MG63 (cell line): ENCODE measurements around the gene OSR1. TPM values are rescaled to one million over a fixed set of nuclear protein-coding genes. Genes with fewer than 3 reads are reported as not detected.

Source experiments
- DNase-seq: peaks from one replicate; pipeline ENCODE4 v3.0.0-alpha.2; 2020
- H3K27me3 ChIP-seq: fragments of 250-450 bp; sonication (Bioruptor Pico); 2 replicates; pipeline ENCODE4 v1.5.1; 2020; ENCODE audit warnings: mild to moderate bottlenecking, moderate library complexity
- H3K36me3 ChIP-seq: fragments of 250-450 bp; sonication (Bioruptor Pico); 2 replicates; pipeline ENCODE4 v1.5.1; 2020; ENCODE audit warnings: mild to moderate bottlenecking, moderate library complexity
- H3K4me3 ChIP-seq: fragments of 250-450 bp; sonication (Bioruptor Pico); 2 replicates; pipeline ENCODE4 v1.5.1; 2020; ENCODE audit warnings: mild to moderate bottlenecking, moderate library complexity
- H3K9me3 ChIP-seq: fragments of 250-450 bp; sonication (Bioruptor Pico); 2 replicates; pipeline ENCODE4 v1.5.1; 2020; ENCODE audit warnings: mild to moderate bottlenecking, moderate library complexity
- total RNA-seq: library from RNA; depleted of rRNA; stranded (reverse); fragments of >200 nt; shearing (Covaris generic); gene quantifications from 2 replicates; pipeline ENCODE4 v1.2.3, GENCODE V29; 2014; ENCODE audit warnings: low replicate concordance

OSR1 gene
- total RNA-seq, 1 experiment from 2014 or later: not detected

- Histone ChIP-seq H3K9me3 (no peaks in the 10 kb centered on the region), H3K27me3 (no peaks in the 10 kb centered on the region), H3K4me3 (no peak overlapping the region), H3K36me3 (no peaks in the 10 kb centered on the region)
- no peak for DNase-seq
These were observed 3.0 kb upstream of the OSR1 start for GRCh38 chr2:19361325-19361990.

GRCh38 chr2:19360966-19361321 is 2.5 kb upstream of the OSR1 start:
- Histone ChIP-seq H3K9me3 (no peaks in the 10 kb centered on the region), H3K27me3 (no peaks in the 10 kb centered on the region), H3K4me3 (no peak overlapping the region), H3K36me3 (no peaks in the 10 kb centered on the region)
- DNase-seq: no peak

- DNase-seq: no peak
- Histone ChIP-seq H3K27me3 (no peaks in the 10 kb centered on the region), H3K36me3 (no peaks in the 10 kb centered on the region), H3K4me3 (no peak overlapping the region), H3K9me3 (no peaks in the 10 kb centered on the region)
These were observed 2.0 kb upstream of the OSR1 start for GRCh38 chr2:19360266-19360965.

- Histone ChIP-seq H3K27me3 (no peaks in the 10 kb centered on the region), H3K4me3 (no peak overlapping the region), H3K9me3 (no peaks in the 10 kb centered on the region), H3K36me3 (no peaks in the 10 kb centered on the region)
- DNase-seq: no peak
These were observed 1.0 kb upstream of the OSR1 start for GRCh38 chr2:19359456-19359855.

GRCh38 chr2:19359021-19359357 is 566 bp upstream of the OSR1 start:
- no peak for DNase-seq
- Histone ChIP-seq H3K9me3 (no peaks in the 10 kb centered on the region), H3K4me3 (no peak overlapping the region), H3K27me3 (no peaks in the 10 kb centered on the region), H3K36me3 (no peaks in the 10 kb centered on the region)

- DNase-seq: no peak
- no peaks in the 10 kb centered on the region for H3K36me3 ChIP-seq
- no peaks in the 10 kb centered on the region for H3K27me3 ChIP-seq
- peak overlapping the region; percentile 36 for H3K4me3 ChIP-seq
- H3K9me3 ChIP-seq: no peaks in the 10 kb centered on the region
These were observed 801 bp downstream of the OSR1 start for GRCh38 chr2:19357402-19358241.

GRCh38 chr2:19356545-19357401 is 1.6 kb downstream of the OSR1 start:
- no peak for DNase-seq
- no peaks in the 10 kb centered on the region for H3K36me3 ChIP-seq
- H3K4me3 ChIP-seq: no peak overlapping the region
- H3K27me3 ChIP-seq: no peaks in the 10 kb centered on the region
- no peaks in the 10 kb centered on the region for H3K9me3 ChIP-seq

- no peaks in the 10 kb centered on the region for H3K27me3 ChIP-seq
- no peak overlapping the region for H3K4me3 ChIP-seq
- no peaks in the 10 kb centered on the region for H3K9me3 ChIP-seq
- DNase-seq: no peak
- H3K36me3 ChIP-seq: no peaks in the 10 kb centered on the region
These were observed 2.4 kb downstream of the OSR1 start for GRCh38 chr2:19355931-19356544.

GRCh38 chr2:19355416-19355821 is 3.0 kb downstream of the OSR1 start:
- Histone ChIP-seq H3K27me3 (no peaks in the 10 kb centered on the region), H3K36me3 (no peaks in the 10 kb centered on the region), H3K4me3 (no peak overlapping the region), H3K9me3 (no peaks in the 10 kb centered on the region)
- no peak for DNase-seq

- H3K4me3 ChIP-seq: no peak overlapping the region
- H3K36me3 ChIP-seq: no peaks in the 10 kb centered on the region
- DNase-seq: no peak
- no peaks in the 10 kb centered on the region for H3K9me3 ChIP-seq
- no peaks in the 10 kb centered on the region for H3K27me3 ChIP-seq
These were observed 3.4 kb downstream of the OSR1 start for GRCh38 chr2:19355014-19355405.

GRCh38 chr2:19353721-19354050 is 4.7 kb downstream of the OSR1 start:
- Histone ChIP-seq H3K36me3 (no peaks in the 10 kb centered on the region), H3K27me3 (no peaks in the 10 kb centered on the region), H3K9me3 (no peaks in the 10 kb centered on the region), H3K4me3 (no peak overlapping the region)
- DNase-seq: no peak

GRCh38 chr2:19352946-19353720 is 5.3 kb downstream of the OSR1 start:
- H3K27me3 ChIP-seq: no peaks in the 10 kb centered on the region
- no peak overlapping the region for H3K4me3 ChIP-seq
- no peak for DNase-seq
- H3K9me3 ChIP-seq: no peaks in the 10 kb centered on the region
- no peaks in the 10 kb centered on the region for H3K36me3 ChIP-seq

GRCh38 chr2:19351899-19352697 is 6.3 kb downstream of the OSR1 start:
- Histone ChIP-seq H3K27me3 (no peaks in the 10 kb centered on the region), H3K36me3 (no peaks in the 10 kb centered on the region), H3K4me3 (no peak overlapping the region), H3K9me3 (no peaks in the 10 kb centered on the region)
- DNase-seq: no peak

GRCh38 chr2:19351499-19351898 is 6.9 kb downstream of the OSR1 start:
- no peaks in the 10 kb centered on the region for H3K36me3 ChIP-seq
- no peak overlapping the region for H3K4me3 ChIP-seq
- no peaks in the 10 kb centered on the region for H3K27me3 ChIP-seq
- no peaks in the 10 kb centered on the region for H3K9me3 ChIP-seq
- DNase-seq: no peak

- no peaks in the 10 kb centered on the region for H3K36me3 ChIP-seq
- no peak for DNase-seq
These were observed 7.6 kb downstream of the OSR1 start for GRCh38 chr2:19350678-19351401.

More at GRCh38 chr2:19350678-19351401, 7.6 kb downstream of the OSR1 start:
- Histone ChIP-seq H3K4me3 (no peak overlapping the region), H3K27me3 (no peaks in the 10 kb centered on the region), H3K9me3 (no peaks in the 10 kb centered on the region)
